ENCODE data around the gene THSD7A.

Gene THSD7A

GRCh38 chr7:11831736-11832495, at the start of gene THSD7A:
Gene THSD7A (minus strand): TSS chr7:11832198. CDS start chr7:11831946, 252 bp downstream.
- no peak for DNase-seq (ENCODE audit: low read depth in 2 of 2)

GRCh38 chr7:11881680-11882079, 49.7 kb upstream of the THSD7A start:
- DNase-seq (ENCODE audit: low read depth in 2 of 2), result no peak

- DNase-seq (ENCODE audit: low read depth in 2 of 2), result no peak
Observed at GRCh38 chr7:11875635-11876034, 43.6 kb upstream of the THSD7A start.

- no peak for DNase-seq (ENCODE audit: low read depth in 2 of 2)
Observed at GRCh38 chr7:11865671-11866070, 33.7 kb upstream of the THSD7A start.

- no peak for DNase-seq (ENCODE audit: low read depth in 2 of 2)
Observed at GRCh38 chr7:11858622-11859302, 26.8 kb upstream of the THSD7A start.

GRCh38 chr7:11858026-11858425, 26.0 kb upstream of the THSD7A start:
- no peak for DNase-seq (ENCODE audit: low read depth in 2 of 2)

- DNase-seq (ENCODE audit: low read depth in 2 of 2), result no peak
Observed at GRCh38 chr7:11848251-11848650, 16.3 kb upstream of the THSD7A start.

GRCh38 chr7:11847336-11847735, 15.3 kb upstream of the THSD7A start:
- DNase-seq (ENCODE audit: low read depth in 2 of 2), result no peak

- DNase-seq (ENCODE audit: low read depth in 2 of 2), result no peak
Observed at GRCh38 chr7:11846361-11846955, 14.5 kb upstream of the THSD7A start.

GRCh38 chr7:11843113-11843765, 11.2 kb upstream of the THSD7A start:
- DNase-seq (ENCODE audit: low read depth in 2 of 2), result no peak

GRCh38 chr7:11841657-11842056, 9.7 kb upstream of the THSD7A start:
- DNase-seq (ENCODE audit: low read depth in 2 of 2), result no peak

GRCh38 chr7:11835260-11835659, 3.3 kb upstream of the THSD7A start:
- DNase-seq (ENCODE audit: low read depth in 2 of 2), result no peak

GRCh38 chr7:11833431-11833830, 1.4 kb upstream of the THSD7A start:
- no peak for DNase-seq (ENCODE audit: low read depth in 2 of 2)

- no peak for DNase-seq (ENCODE audit: low read depth in 2 of 2)
Observed at GRCh38 chr7:11831156-11831735, 752 bp downstream of the THSD7A start.

- no peak for DNase-seq (ENCODE audit: low read depth in 2 of 2)
Observed at GRCh38 chr7:11830582-11831155, 1.3 kb downstream of the THSD7A start.

- DNase-seq (ENCODE audit: low read depth in 2 of 2), result no peak
Observed at GRCh38 chr7:11829954-11830353, 2.0 kb downstream of the THSD7A start.

- DNase-seq (ENCODE audit: low read depth in 2 of 2), result no peak
Observed at GRCh38 chr7:11819947-11820346, 12.1 kb downstream of the THSD7A start.

GRCh38 chr7:11819271-11819670, 12.7 kb downstream of the THSD7A start:
- no peak for DNase-seq (ENCODE audit: low read depth in 2 of 2)

- no peak for DNase-seq (ENCODE audit: low read depth in 2 of 2)
Observed at GRCh38 chr7:11818281-11818680, 13.7 kb downstream of the THSD7A start.

- DNase-seq (ENCODE audit: low read depth in 2 of 2), result no peak
Observed at GRCh38 chr7:11817111-11817740, 14.8 kb downstream of the THSD7A start.

- no peak for DNase-seq (ENCODE audit: low read depth in 2 of 2)
Observed at GRCh38 chr7:11811709-11812108, 20.3 kb downstream of the THSD7A start.

Measured in fibroblast of skin of left biceps (primary cell).